ENCODE measurements around the gene TBL1XR1.

DNA sequence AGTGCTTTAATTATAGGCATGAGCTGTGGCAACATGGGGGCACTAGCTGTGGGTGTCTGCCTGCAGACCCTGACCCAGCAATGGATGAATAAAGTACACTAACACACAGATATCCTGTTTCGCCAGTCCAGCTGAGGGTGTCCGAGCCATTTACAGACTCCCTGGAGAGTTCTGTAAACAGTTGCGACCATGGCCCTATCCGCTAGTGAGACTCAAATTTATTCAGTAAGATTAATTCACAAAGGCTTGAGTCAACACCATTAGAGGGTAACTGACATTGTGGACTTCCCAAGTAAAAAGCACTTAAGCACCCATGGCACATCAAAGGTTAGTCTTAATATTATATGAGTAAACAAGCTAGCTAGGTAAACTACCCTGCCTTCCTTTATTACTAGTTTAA lies 161.6 kb downstream of the TBL1XR1 start:
- no peak for TF ChIP-seq GATA2 (IDR thresholded peaks at IDR 0.05; ENCODE audit: low read depth, low read length)
- TF ChIP-seq GATA3 (IDR thresholded peaks at IDR 0.05; ENCODE audit: low read depth, low read length): no peak

Data from SH-SY5Y (cell line).